ENCODE data around the gene LAYN. TPM values are rescaled to one million over a fixed set of nuclear protein-coding genes. Genes with fewer than 3 reads are reported as not detected.

LAYN gene
- total RNA-seq, 4 donors from 2014 or later, result 12.0 to 47.1 (median 18.5) TPM

DNA sequence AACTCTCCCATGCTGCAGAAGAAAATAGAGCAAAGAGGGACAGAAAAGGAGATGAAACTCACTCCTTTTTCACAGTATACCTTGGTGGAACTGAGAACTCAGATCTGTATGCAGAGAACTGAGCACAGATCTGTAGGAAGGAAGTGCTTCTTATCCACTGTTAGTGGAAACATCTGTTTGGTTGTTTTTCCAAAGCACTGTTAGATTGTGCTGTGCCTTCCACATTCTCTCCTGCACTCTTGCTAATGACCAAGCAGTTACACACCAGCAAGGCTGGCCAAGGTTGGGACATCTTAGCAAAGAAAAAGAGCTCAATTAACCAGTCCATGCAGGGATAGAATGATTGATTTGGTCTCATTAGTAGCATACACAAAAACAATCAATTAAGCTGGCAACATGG, 41.6 kb downstream of the LAYN start:
- Histone ChIP-seq H3K9me3 (no peaks in the 10 kb centered on the region), H3K4me3 (no peak overlapping the region), H3K27me3 (no peaks in the 10 kb centered on the region), H3K27ac (replicated peaks in 1 of 4) (no peak overlapping the region), H3K4me1 (peaks cover 0 to 11% (median 7%) of the 10 kb centered on the region in 4 donors), H3K36me3 (no peaks in the 10 kb centered on the region)
- TF ChIP-seq POLR2A (IDR thresholded peaks at IDR 0.05; ENCODE audit: low read depth), result no peak
- no peak for TF ChIP-seq EP300 (IDR thresholded peaks at IDR 0.05)
- TF ChIP-seq POLR2AphosphoS5 (IDR thresholded peaks at IDR 0.05), result no peak
- TF ChIP-seq, protein P1, sequence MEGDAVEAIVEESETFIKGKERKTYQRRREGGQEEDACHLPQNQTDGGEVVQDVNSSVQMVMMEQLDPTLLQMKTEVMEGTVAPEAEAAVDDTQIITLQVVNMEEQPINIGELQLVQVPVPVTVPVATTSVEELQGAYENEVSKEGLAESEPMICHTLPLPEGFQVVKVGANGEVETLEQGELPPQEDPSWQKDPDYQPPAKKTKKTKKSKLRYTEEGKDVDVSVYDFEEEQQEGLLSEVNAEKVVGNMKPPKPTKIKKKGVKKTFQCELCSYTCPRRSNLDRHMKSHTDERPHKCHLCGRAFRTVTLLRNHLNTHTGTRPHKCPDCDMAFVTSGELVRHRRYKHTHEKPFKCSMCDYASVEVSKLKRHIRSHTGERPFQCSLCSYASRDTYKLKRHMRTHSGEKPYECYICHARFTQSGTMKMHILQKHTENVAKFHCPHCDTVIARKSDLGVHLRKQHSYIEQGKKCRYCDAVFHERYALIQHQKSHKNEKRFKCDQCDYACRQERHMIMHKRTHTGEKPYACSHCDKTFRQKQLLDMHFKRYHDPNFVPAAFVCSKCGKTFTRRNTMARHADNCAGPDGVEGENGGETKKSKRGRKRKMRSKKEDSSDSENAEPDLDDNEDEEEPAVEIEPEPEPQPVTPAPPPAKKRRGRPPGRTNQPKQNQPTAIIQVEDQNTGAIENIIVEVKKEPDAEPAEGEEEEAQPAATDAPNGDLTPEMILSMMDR (IDR thresholded peaks at IDR 0.05), result no peak
- intact Hi-C loops (cut with DNase I), result no loop called here
- peak; percentile 50 for DNase-seq (ENCODE audit: extremely low spot score)

DNA sequence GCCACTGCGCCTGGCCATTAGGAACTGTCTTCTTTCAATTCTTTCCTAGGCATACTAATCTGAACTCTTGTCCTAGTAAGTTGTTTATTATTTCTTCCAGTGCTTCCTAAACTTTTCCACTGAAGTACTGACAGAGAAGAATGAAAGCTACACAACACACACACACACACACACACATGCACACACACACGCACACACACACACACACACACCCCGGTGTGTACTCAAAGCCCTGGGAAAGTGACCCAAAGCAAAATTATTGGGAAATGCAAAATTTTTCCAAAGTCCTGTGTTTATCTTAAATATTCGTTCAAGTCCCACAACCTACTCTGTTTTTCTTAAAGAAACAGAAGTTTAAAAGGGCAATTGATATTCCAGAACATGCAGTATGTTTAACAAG, 42.4 kb downstream of the LAYN start:
- H3K4me3 ChIP-seq, result no peak overlapping the region
- WGBS, result 44% methylated on average over 4 of the region's 4 CpGs
- H3K27ac ChIP-seq (replicated peaks in 1 of 4), result no peak overlapping the region
- TF ChIP-seq EP300 (IDR thresholded peaks at IDR 0.05) (no peak), POLR2A (IDR thresholded peaks at IDR 0.05; ENCODE audit: low read depth) (no peak), POLR2AphosphoS5 (IDR thresholded peaks at IDR 0.05) (no peak)
- TF ChIP-seq, protein P1 (IDR thresholded peaks at IDR 0.05), result no peak
- no peak for DNase-seq (ENCODE audit: extremely low spot score)
- H3K4me1 ChIP-seq, result peaks cover 0 to 11% (median 7%) of the 10 kb centered on the region in 4 donors
- no peaks in the 10 kb centered on the region for H3K36me3 ChIP-seq
- H3K27me3 ChIP-seq, result no peaks in the 10 kb centered on the region
- intact Hi-C loops (cut with DNase I), result no loop called here
- H3K9me3 ChIP-seq, result no peaks in the 10 kb centered on the region

DNA sequence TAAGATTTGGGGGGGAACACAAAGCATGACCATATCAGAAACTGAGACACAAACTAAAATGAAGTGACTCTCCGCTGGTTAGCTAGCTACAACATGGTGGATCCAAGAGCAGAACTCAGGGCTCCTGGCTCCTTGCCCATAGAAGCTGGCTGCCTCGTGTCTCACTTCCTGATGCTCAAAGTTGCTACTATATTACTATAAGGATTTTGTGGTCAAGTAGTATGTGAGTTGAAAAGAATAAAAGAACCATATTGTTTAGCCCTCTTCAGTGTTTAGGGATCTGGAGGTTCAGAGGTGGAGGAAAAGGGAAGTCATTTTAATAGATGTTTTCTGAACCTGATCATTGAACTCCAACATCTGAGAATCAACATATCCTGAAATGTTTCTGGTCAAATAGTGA, 44.9 kb downstream of the LAYN start:
- WGBS, result 41% methylated on average over 2 of the region's 2 CpGs
- DNase-seq (ENCODE audit: extremely low spot score), result no peak
- Histone ChIP-seq H3K27me3 (no peaks in the 10 kb centered on the region), H3K36me3 (no peaks in the 10 kb centered on the region), H3K9me3 (no peaks in the 10 kb centered on the region), H3K4me3 (no peak overlapping the region), H3K4me1 (peaks cover 0 to 21% (median 17%) of the 10 kb centered on the region in 4 donors), H3K27ac (replicated peaks in 1 of 4) (no peak overlapping the region)
- intact Hi-C loops (cut with DNase I), result loop anchor here (5.0 kb wide), 1 partner anchor 257 kb away; no protein-coding TSS in a partner anchor
- TF ChIP-seq EP300 (IDR thresholded peaks at IDR 0.05) (no peak), POLR2A (IDR thresholded peaks at IDR 0.05; ENCODE audit: low read depth) (no peak), POLR2AphosphoS5 (IDR thresholded peaks at IDR 0.05) (no peak)
- TF ChIP-seq, protein P1 (IDR thresholded peaks at IDR 0.05), result no peak

DNA sequence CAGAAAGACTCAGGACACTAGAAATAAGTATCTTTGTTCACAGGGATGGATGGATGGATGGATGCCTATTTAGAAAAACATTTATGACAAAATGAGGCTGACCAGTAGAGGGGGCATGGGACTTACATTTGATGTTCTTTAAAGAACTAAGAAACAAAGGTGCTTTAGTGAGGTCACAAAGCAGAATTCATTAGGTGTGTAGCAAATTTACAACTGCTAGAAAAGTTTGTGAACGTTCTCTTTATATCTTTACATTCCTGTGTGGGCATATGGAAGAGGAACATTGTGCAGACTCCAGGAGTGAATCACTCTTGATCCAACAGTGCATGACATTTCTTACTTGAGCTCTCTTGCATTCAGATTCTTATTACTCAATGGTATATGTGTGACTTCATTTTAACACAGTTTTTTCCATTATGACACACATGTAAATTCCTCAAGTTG, 45.9 kb downstream of the LAYN start:
- H3K27me3 ChIP-seq, result no peaks in the 10 kb centered on the region
- TF ChIP-seq EP300 (IDR thresholded peaks at IDR 0.05), result no peak
- TF ChIP-seq, protein P1 (IDR thresholded peaks at IDR 0.05), result peak; percentile 47 to 61 (median 57)
- no peak for TF ChIP-seq POLR2A (IDR thresholded peaks at IDR 0.05; ENCODE audit: low read depth)
- TF ChIP-seq POLR2AphosphoS5 (IDR thresholded peaks at IDR 0.05), result no peak
- WGBS, result 13% methylated on average over 1 of the region's 1 CpG
- H3K4me1 ChIP-seq, result peaks cover 0 to 26% (median 22%) of the 10 kb centered on the region in 4 donors
- H3K4me3 ChIP-seq, result no peak overlapping the region
- intact Hi-C loops (cut with DNase I), result loop anchor here (5.0 kb wide), 1 partner anchor 256 kb away; no protein-coding TSS in a partner anchor
- no peak overlapping the region for H3K27ac ChIP-seq (replicated peaks in 1 of 4)
- H3K9me3 ChIP-seq, result no peaks in the 10 kb centered on the region
- DNase-seq (ENCODE audit: extremely low spot score), result no peak
- H3K36me3 ChIP-seq, result no peaks in the 10 kb centered on the region

DNA sequence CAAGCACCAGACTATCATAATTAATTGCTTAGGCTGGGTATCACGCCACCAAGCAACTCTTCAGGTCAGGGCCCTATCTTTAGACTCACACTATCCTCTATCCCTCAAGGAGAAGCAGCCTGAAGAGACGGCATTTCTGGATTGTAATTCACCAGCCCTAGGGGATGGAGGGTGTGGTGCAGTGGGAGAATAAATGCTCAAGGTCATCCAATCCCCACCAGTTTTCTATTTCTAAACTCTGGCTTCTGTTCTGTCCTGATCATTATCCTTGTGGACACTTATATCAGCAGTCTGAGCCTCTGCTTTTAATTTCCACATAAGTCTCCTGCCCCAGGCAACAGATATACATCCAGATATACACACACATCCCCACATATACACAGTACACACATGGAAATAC, 48.6 kb downstream of the LAYN start:
- DNase-seq (ENCODE audit: extremely low spot score), result no peak
- Histone ChIP-seq H3K36me3 (no peaks in the 10 kb centered on the region), H3K9me3 (no peaks in the 10 kb centered on the region), H3K27ac (replicated peaks in 1 of 4) (no peak overlapping the region), H3K27me3 (no peaks in the 10 kb centered on the region), H3K4me1 (peaks cover 0 to 17% (median 13%) of the 10 kb centered on the region in 4 donors), H3K4me3 (no peak overlapping the region)
- 83% methylated on average over 2 of the region's 2 CpGs for WGBS
- intact Hi-C loops (cut with DNase I), result loop anchor here (5.0 kb wide), 1 partner anchor 253 kb away; no protein-coding TSS in a partner anchor
- no peak for TF ChIP-seq POLR2A (IDR thresholded peaks at IDR 0.05; ENCODE audit: low read depth)
- TF ChIP-seq, protein P1 (IDR thresholded peaks at IDR 0.05), result no peak
- no peak for TF ChIP-seq POLR2AphosphoS5 (IDR thresholded peaks at IDR 0.05)
- no peak for TF ChIP-seq EP300 (IDR thresholded peaks at IDR 0.05)

All from esophagus muscularis mucosa (tissue), 4 donors.